ENCODE measurements around the gene CFAP161. TPM values are rescaled to one million over a fixed set of nuclear protein-coding genes. Genes with fewer than 3 reads are reported as not detected.

CFAP161 gene, protein sequence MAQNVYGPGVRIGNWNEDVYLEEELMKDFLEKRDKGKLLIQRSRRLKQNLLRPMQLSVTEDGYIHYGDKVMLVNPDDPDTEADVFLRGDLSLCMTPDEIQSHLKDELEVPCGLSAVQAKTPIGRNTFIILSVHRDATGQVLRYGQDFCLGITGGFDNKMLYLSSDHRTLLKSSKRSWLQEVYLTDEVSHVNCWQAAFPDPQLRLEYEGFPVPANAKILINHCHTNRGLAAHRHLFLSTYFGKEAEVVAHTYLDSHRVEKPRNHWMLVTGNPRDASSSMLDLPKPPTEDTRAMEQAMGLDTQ
- 0.38 and 0.63 TPM in 2 replicates for total RNA-seq

DNA sequence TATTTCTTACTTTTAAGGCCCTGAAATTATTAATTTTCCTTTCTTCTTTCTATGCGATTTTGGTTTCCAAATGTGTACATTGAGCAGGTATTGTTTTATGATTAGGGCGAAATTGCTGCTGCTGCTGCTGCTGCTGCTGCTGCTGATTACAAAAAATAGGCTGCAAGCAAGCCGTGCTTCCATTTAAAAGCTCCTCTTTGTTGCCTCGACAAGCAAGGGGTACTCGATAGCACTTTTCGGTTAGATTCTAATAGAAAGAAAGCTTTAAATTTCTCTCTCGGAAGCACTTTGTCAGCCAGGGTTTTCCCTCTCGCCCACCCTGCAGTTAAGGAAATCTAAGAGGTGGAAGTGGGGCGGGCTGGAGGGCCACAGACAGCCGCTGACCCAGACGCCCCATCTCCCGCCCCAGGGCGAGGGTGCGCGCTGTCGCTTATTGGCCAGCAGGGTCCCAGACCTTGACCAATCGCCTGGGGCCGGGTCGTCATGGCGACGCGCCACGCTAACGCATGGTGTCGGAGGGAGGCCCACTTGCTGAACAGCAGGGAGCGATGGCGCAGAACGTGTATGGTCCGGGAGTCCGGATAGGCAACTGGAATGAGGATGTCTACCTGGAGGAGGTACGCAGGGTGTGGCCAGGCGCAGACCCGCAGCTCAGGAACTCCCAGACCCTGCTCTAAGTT is at the start of gene CFAP161:
Gene CFAP161 (plus strand): TSS at position 489 of the 680 bp plus-strand sequence. CDS start 60 bp downstream, at position 549.

DNA sequence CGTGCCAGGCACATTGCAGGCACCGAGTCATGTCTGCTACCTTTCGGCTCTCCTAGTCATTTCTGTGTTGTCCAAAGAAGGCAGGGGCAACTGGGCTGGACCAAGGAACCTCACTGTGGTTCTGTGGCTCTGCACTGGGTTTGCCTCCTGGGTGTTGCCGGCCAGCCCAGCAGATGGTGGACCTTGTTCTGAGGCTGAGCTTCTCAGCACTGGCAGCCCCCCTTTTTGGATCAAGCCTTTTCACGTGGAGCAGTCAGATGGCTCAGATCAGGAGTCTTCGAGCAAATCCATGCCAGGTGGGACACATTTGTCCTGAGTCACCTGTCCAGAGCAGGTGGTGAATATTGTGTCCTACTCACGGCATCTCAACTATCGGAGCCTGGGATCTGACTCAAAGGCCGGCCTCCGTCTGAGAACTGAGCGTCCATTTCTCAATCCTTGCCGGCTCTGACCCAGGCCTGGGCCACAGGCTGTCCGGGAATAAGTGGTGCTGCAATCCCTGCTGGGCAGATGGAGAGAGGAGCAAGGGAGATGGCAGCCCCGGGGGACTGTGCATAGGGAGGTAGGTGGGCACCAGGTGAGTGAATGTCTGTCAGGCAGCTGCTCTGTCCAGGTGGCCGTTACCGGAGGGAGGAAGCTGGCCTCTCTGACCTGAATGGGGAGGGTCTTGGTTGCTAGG is 62.6 kb downstream of the CFAP161 start, which contains the start of gene IL16:
Gene IL16 (plus strand): TSS at position 304 of the 679 bp plus-strand sequence. CDS start 28,521 bp downstream, outside the sequence.

Other genes starting within 250 kb of the CFAP161 start
- gene MESD, start 144.5 kb upstream of the CFAP161 start, total RNA-seq: 16.6 and 18.6 TPM in 2 replicates
- 9.2 and 10.2 TPM in 2 replicates for gene TLNRD1, start 133.3 kb upstream of the CFAP161 start, total RNA-seq
- gene IL16, start 62.6 kb downstream of the CFAP161 start, total RNA-seq: 0.19 and 0.27 TPM in 2 replicates
- gene STARD5, start 189.9 kb downstream of the CFAP161 start, total RNA-seq: 0.36 and 1.5 TPM in 2 replicates
- gene TMC3, start 239.9 kb downstream of the CFAP161 start, total RNA-seq: not detected in 2 replicates